GM19452 (cell line): Measurements from ENCODE around the gene HSPBP1.
"Not testable (repeated sequence)": the region's sequence is repeated elsewhere in the genome, so short reads cannot be mapped to it uniquely, and the experiment has no call there.

ENCODE experiments used
- ATAC-seq: cut with Tn5 transposase; IDR thresholded peaks from one replicate; pipeline ENCODE4 v1.9.1; 2021; ENCODE audit not compliant: unreplicated experiment

HSPBP1 gene

DNA sequence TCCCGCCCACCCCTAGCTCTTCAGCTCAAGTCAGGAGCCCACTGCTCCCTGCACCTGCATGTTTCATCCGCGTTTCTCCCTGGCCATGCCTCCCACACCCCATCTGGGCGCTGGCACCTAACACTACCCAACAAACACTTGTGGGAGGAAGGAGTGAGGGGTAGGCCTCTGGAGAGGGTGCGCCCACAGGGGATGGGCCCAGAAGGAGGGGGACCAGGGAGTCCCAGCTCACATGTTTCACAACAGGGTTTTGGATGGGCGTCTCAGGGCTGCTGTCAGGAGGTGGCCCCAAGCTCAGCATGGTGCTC lies 39.2 kb downstream of the HSPBP1 start:
- no peak for ATAC-seq

DNA sequence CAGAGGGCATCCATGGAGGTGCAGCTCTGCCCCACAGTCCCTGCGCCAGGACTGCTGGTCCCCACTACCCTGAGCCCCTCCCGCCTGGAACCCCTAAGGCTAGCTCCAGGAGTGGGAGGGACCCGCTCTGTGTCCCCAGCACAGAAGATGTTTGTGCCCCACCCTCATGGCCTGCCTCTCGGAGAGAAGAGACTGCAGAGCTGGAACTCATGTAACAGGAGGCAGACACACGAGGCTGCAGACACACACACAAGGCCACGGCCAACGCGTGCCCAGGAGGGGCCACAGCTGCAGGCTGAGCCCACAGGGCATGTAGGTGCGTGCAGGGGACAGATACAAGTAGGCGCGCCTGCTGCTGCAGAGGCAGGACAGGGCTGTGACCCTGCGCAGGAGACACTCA lies 40.9 kb downstream of the HSPBP1 start:
- no peak for ATAC-seq

DNA sequence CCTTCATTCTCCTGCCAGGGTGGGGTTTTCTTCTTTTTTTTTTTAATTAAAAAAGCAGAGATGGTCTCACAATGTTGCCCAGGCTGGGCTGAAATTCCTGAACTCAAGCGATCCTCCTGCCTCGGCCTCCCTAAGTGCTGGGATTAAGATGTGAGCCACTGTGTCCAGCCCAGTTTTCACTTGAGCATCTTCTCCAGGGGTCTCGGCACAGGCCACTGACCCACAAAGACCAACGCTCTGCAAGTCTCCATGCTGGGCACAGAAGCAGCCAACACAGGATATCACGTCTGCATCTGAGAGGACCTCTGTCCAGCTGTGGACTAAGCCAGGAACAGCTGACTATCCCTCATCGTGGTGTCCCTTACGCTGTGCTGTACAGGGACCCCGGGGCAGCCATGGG lies 41.9 kb downstream of the HSPBP1 start:
- no peak for ATAC-seq

DNA sequence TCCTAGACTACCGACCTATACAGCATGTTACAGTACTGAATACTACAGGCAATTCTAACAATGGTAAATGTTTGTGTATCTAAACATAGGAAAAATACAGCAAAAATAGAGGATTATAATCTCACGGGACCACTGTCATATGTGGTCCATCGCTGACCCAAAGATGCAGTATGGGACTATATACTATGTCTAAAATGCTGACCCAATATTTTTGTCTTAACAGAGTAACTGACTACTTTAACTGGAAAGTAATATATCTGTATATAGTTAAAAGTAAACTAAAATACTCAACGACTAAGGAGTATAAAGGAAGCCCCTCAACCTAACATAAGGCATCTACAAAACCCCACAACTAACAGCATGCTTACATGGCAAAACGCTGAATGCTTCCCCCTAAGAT lies 46.9 kb downstream of the HSPBP1 start:
- ATAC-seq = no peak

DNA sequence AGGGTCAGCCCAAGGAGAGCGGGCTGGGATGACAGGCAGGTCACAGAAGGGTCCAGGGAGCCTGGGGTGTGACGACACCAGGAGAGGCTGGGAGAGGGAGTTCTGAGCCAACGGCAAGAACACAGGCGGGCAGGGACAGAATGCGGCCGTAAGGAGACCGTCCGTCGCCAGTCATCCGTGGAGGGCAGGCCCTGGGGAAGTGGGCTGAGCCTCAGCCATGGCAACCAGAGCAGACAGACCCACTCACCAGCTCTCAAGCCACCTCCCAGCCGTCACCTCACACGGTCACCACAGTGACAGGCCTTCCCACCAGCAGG lies 47.7 kb downstream of the HSPBP1 start:
- ATAC-seq = no peak

DNA sequence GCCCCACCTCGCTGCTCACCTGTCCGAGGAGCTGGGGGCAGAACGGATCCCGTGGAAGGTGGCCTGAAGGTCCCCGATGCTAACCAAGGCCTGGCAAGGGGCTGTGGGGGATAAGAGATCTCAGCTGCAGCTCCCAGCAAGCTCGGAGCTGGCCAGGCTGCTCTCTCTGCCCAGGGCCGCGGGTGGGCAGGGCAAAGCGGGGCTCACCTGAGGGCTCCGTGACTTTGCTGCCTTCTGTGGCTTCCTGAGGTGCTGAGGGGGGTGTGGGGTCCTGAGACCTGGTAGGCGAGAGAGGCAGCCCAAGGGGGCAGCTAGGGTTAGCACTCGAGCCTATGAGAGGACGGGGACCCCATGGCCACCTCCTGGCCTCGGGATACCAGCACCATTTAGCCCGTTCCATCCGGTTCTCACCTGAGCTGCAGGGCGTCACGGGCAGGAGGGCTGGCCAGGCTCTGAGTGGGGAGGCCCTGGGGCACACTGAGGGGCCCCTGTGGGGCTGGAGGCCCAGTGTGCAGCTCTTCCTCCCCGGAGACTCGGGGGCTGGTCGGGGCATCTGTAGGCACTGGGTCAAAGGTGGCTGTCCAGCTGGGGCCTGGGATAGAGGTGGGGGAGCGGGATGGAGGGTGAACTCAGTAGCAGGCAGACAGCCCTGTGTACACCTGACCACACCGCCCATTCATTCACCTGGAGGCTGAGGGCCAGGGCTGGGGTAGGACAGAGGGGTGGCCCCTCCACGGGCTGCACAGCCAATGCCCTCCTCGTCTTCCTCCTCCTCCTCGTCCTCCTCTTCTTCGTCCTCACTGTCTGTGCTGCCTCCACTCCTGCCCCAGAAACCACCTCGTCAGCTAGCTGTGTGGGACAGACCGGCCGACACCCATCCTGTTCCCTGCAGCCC lies 48.3 kb downstream of the HSPBP1 start:
- ATAC-seq = no peak

GRCh38 chr19:55230780-55231179 lies 49.1 kb downstream of the HSPBP1 start:
- no peak for ATAC-seq

DNA sequence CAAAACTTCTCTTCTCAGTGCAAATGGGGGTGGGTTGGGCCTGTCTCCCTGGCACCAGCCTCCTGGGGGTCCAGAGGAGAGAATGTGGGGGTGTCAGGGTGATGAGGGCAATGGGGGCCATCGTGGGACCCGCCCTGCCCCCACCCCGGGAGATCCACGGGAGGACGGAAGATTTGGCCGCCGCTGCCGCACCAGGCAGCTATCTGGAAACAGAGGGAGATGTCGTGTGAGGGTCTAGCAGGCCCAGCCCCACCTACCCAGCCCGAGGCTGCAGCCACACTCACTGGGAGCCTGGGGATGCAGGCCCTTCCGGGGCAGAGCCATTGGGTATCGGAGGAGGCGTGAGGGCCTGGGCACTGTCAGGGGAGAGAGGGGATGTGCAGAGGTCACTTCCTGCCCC lies 49.6 kb downstream of the HSPBP1 start:
- no peak for ATAC-seq

- ATAC-seq = no peak
Observed at GRCh38 chr19:55229789-55230182, 50.1 kb downstream of the HSPBP1 start.

DNA sequence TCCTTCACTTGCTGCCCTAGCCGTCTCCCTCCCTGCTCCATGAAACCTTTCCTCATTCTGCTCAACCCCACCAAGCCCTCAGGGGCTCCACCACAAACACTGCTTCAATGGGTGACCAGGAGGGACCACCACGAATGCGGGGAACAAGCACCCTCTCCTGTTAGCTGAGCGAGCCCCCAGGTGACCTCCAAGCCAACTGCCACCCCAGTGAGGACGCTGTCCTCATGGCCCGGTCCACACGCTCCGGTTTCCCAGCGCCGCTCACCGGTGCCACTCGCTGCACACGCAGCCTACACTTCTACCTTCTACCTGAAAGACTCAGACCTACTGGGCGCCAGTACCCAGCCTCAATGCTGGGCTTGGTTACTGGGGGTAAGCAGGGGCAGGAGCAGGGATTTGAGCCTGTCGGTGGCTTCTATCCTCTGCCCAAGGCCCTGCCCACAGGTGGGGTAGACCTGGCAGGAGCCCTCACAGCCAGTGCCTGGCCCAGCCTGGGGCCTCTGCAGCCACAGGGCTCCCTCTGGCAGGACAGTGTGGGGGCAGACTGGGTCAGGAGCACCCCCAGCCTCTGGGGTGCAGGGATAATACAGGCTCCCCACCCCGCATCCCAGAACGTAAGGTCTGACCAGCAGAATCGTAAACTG lies 50.6 kb downstream of the HSPBP1 start:
- no peak for ATAC-seq

DNA sequence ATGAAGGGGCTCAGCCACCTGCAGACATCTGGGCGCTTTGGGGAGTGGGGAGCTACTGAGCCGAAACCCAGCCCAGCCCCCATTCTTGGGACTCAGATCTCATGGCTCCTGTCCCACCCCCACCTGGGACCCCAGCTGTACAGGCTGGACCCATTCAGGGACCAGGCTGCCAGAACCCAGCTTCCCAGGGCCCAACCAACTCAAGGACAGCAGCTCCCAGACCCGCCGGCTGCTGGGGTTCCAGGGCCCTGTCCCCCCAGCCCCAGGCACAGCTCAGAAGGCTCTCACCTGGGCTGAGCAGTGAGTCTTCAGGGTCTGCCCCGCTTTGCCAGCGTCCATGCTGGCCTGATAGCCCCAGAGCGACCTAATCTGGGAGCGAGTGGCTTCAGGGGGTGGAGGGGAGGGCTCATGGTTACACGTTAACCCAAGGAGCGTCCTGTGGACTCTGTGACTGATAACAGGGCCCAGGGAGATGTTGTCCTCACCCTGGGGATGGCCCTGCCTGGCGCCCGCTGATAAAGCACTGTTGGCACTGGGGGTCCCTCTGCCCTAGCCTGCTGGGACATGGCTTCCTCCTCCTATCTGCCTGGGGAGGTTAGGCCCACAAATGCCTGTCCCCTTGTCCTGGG lies 51.4 kb downstream of the HSPBP1 start, which contains the start of gene TMEM86B:
Gene TMEM86B, minus strand, starts transcription at position 361 of the 629 bp plus-strand sequence. Its CDS starts 22 bp downstream, at position 339.
- no peak for ATAC-seq

- no peak for ATAC-seq
Observed at GRCh38 chr19:55228015-55228391, 51.9 kb downstream of the HSPBP1 start.

- ATAC-seq = no peak
Observed at GRCh38 chr19:55227241-55228014, 52.5 kb downstream of the HSPBP1 start.

DNA sequence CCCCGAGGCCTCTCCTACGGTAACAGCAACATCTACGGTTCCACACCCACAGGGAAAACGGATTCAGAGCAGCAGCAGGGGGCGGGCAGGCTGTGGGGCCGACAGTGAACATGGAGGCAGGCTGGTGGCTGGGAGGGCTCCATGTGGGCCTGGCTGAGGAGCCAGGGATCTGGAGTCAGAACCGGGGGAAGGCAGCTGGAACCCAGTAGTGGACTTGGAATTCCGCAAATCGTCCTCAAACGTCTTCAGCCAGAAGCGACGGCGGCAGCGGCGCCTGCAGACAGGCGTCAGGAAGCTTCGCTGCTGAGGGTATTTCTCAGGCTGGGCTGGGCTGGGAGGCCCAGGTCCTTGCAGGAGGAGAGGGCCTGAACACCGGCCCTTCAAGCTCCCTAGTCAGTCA lies 53.1 kb downstream of the HSPBP1 start:
- ATAC-seq = no peak

GRCh38 chr19:55226273-55226672 lies 53.6 kb downstream of the HSPBP1 start:
- ATAC-seq = no peak

GRCh38 chr19:55225415-55225958 lies 54.4 kb downstream of the HSPBP1 start:
- no peak for ATAC-seq

GRCh38 chr19:55224679-55225414 lies 55.1 kb downstream of the HSPBP1 start:
- ATAC-seq = not testable (repeated sequence)

DNA sequence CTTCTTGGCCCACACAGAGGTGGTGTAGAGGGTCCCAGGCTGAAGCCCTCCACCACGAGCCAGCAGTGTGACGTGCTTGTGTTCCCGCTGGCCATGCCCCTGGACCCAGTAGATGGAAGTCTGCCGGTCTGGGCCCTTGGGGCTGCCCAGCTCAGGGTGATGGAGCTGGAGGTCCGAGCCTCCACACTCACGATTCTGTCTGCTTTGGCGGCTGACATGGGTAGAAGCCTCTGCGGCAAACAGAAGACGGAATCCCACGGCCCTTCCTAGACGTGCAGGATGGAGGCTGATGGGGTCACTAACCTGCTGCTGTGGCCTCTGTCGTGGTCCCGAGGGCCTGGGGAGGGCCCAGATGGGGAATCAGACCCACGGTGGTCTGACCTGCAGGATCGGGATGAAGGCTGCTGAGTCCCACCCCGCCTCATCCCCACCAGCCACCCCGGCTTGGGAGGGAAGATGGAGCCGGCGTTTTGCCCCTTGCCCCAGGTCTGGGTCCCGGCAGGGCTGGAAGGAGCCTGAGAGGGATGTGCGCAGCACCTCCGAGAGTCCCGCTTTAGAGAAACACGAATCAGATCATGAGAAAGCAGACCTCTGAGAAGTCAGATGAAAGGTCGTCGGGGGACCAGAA lies 55.8 kb downstream of the HSPBP1 start:
- ATAC-seq = no peak

DNA sequence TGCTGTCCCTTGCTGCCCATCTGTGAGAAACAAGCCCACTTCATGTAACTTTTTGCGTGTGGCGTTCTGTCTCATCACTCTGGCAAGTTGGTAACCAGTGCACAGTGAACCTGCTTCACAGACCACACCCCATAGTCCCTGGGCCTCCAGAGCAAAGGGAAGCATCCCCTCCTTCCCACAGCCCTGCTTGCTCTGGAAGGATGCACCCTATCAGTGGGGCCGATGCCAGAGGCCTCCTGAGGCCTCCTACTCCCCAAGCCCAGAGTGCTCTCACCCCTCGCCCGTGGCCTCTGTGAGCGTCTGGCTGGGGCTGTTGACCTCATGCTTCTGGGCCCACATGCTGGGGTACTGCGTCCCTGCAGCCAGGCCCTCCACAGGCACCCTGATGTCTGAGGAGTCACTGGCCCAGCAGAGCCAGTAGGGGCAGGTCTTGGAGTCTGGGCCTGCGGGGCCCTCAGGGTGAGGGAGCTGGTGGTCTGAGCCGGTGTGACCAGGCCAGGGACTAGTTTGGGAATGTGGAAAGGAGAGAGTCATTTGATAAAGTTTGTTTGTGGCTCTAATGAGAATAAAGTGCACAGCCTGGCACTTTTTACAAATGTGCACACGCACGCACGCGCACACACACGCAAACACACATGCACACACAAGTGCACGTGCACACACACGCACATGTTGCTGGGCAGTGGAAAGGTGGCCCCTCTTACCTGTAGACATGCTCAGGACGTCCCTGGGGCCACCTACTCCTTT lies 56.4 kb downstream of the HSPBP1 start:
- no peak for ATAC-seq
